Umbilical cord (tissue), 2 donors: ENCODE results near the gene SMCO2. TPM values are rescaled to one million over a fixed set of nuclear protein-coding genes. Genes with fewer than 3 reads are reported as not detected.

Experiments
- DNase-seq: peaks from one replicate; pipeline ENCODE4 v3.0.0-alpha.2; 2015; ENCODE audit warnings: low spot score
- total RNA-seq: library from RNA; depleted of rRNA; stranded (reverse); fragments of >200 nt; gene quantifications from one replicate; pipeline ENCODE4 v1.2.3, GENCODE V29; 2014; ENCODE audit warnings: low replicate concordance; ENCODE audit not compliant: insufficient read depth

SMCO2 gene
- total RNA-seq, 1 donor from 2014 or later, result 14.2 TPM

GRCh38 chr12:27453421-27453820 lies 6.9 kb downstream of the SMCO2 start:
- DNase-seq, result peak; percentile 27

GRCh38 chr12:27455589-27455988 lies 9.1 kb downstream of the SMCO2 start:
- no peak for DNase-seq

- no peak for DNase-seq
These were observed 10.1 kb downstream of the SMCO2 start for GRCh38 chr12:27456618-27457017.

GRCh38 chr12:27460471-27460978 lies 14.0 kb downstream of the SMCO2 start:
- peak; percentile 30 for DNase-seq

GRCh38 chr12:27462151-27462694 lies 15.7 kb downstream of the SMCO2 start:
- peak; percentile 31 for DNase-seq

- no peak for DNase-seq
These were observed 16.3 kb downstream of the SMCO2 start for GRCh38 chr12:27462851-27463250.

GRCh38 chr12:27463511-27464219 lies 17.1 kb downstream of the SMCO2 start:
- no peak for DNase-seq

- DNase-seq, result peak; percentile 58
These were observed 17.7 kb downstream of the SMCO2 start for GRCh38 chr12:27464220-27464554.

- DNase-seq, result no peak
These were observed 21.1 kb downstream of the SMCO2 start for GRCh38 chr12:27467641-27468040.

- DNase-seq, result no peak
These were observed 21.7 kb downstream of the SMCO2 start for GRCh38 chr12:27468241-27468640.

- DNase-seq, result no peak
These were observed 22.7 kb downstream of the SMCO2 start for GRCh38 chr12:27469176-27469736.

GRCh38 chr12:27472604-27473003 lies 26.1 kb downstream of the SMCO2 start:
- no peak for DNase-seq

GRCh38 chr12:27474344-27474743 lies 27.8 kb downstream of the SMCO2 start:
- DNase-seq, result peak; percentile 13

GRCh38 chr12:27477049-27477448 lies 30.5 kb downstream of the SMCO2 start:
- DNase-seq, result no peak

- no peak for DNase-seq
These were observed 32.4 kb downstream of the SMCO2 start for GRCh38 chr12:27478949-27479348.

GRCh38 chr12:27480016-27480415 lies 33.5 kb downstream of the SMCO2 start:
- DNase-seq, result no peak

GRCh38 chr12:27486961-27487360 lies 40.4 kb downstream of the SMCO2 start:
- no peak for DNase-seq

GRCh38 chr12:27488479-27488878 lies 41.9 kb downstream of the SMCO2 start:
- DNase-seq, result no peak

- no peak for DNase-seq
These were observed 44.7 kb downstream of the SMCO2 start for GRCh38 chr12:27491226-27491625.

- peak; percentile 46 for DNase-seq
These were observed 46.9 kb downstream of the SMCO2 start for GRCh38 chr12:27493260-27493940.

- DNase-seq, result no peak
These were observed 50.9 kb downstream of the SMCO2 start for GRCh38 chr12:27497446-27497845.

- DNase-seq, result no peak
These were observed 51.6 kb downstream of the SMCO2 start for GRCh38 chr12:27498149-27498548.

GRCh38 chr12:27498761-27499160 lies 52.2 kb downstream of the SMCO2 start:
- no peak for DNase-seq
